HCT116 (cell line): ENCODE measurements around the gene GLA. TPM values are rescaled to one million over a fixed set of nuclear protein-coding genes. Genes with fewer than 3 reads are reported as not detected.

Experiments
- ATAC-seq: fragments of 200-7000 bp; cut with Tn5 transposase; 2 replicates; pipeline ENCODE4 v1.9.1; 2020; ENCODE audit warnings: mild to moderate bottlenecking, moderate library complexity
- BruUV-seq: library from RNA; stranded (reverse); fragments of 400-500 nt; replicated peaks from 2 replicates; lab custom pipeline; 2021; lab: Mats Ljungman, UMichigan
- CTCF ChIA-PET: fragments of 300-600 bp; sonication (Branson Sonifier 250); formaldehyde crosslinking; loops from one replicate; lab custom pipeline; 2021; ENCODE audit warnings: antibody characterized with exemption; lab: Charles Lee
- POLR2A ChIA-PET: fragments of 300-600, 350-600 bp; sonication (Branson Sonifier 250); formaldehyde crosslinking; loops from one replicate; lab custom pipeline; 2021; ENCODE audit warnings: antibody characterized with exemption; lab: Charles Lee
- RAD21 ChIA-PET, 2 experiments: fragments of 300-600 bp; sonication (Branson Sonifier 250); formaldehyde crosslinking; loops; one replicate each; lab custom pipeline; 2023; ENCODE audit warnings: low total read pairs in 2 of 2; ENCODE audit not compliant: uncharacterized antibody in 2 of 2, unreplicated experiment in 2 of 2, low non-redundant PET in 1 of 2; lab: Charles Lee
- DNase-seq: peaks from one replicate; pipeline ENCODE4 v3.0.0-alpha.2; 2010; ENCODE audit warnings: low read depth, low spot score
- H2AFZ ChIP-seq: fragments of 200-600 bp; shearing (Covaris generic), sonication (generic); 2 replicates; pipeline ENCODE4 v1.6.1; 2017; ENCODE audit warnings: low read depth, mixed run types, mixed read lengths, antibody characterized with exemption, low read length; ENCODE audit not compliant: poor library complexity, severe bottlenecking
- H3K27ac ChIP-seq: 2 replicates; pipeline ENCODE4 v1.5.1; 2012; ENCODE audit warnings: low read depth, low read length
- H3K27me3 ChIP-seq: fragments of 200-600 bp; sonication (generic); 2 replicates; pipeline ENCODE4 v1.6.1; 2016; ENCODE audit warnings: mixed run types, low read length, mixed read lengths; ENCODE audit not compliant: insufficient read depth
- H3K36me3 ChIP-seq, 2 experiments: fragments of 200-500 bp in 1 of 2; fragments of 200-600 bp in 1 of 2; sonication (Bioruptor generic) in 1 of 2; sonication (generic) in 1 of 2; 2 replicates each; pipeline versions ENCODE4 v1.5.1 to v1.6.1; 2014 to 2016; ENCODE audit warnings: low read length in 2 of 2, inconsistent platforms in 1 of 2, mixed read lengths in 1 of 2, mixed run types in 1 of 2; ENCODE audit not compliant: insufficient read depth in 2 of 2, control insufficient read depth in 1 of 2
- H3K4me1 ChIP-seq, 2 experiments: fragments of 200-600 bp in 1 of 2; sonication (generic) in 1 of 2; 2 replicates each; pipeline versions ENCODE4 v1.5.1 to v1.6.1; 2012 to 2017; ENCODE audit warnings: low read length in 2 of 2, inconsistent platforms in 1 of 2, mild to moderate bottlenecking in 1 of 2, mixed read lengths in 1 of 2, mixed run types in 1 of 2, moderate library complexity in 1 of 2; ENCODE audit not compliant: insufficient read depth in 2 of 2, control insufficient read depth in 1 of 2
- H3K4me2 ChIP-seq: fragments of 200-600 bp; sonication (generic); 2 replicates; pipeline ENCODE4 v1.6.1; 2017; ENCODE audit warnings: mixed run types, low read length, mixed read lengths
- H3K4me3 ChIP-seq, 2 experiments: fragments of 200-600 bp in 1 of 2; sonication (generic) in 1 of 2; replicated peaks in 1 of 2; 2 replicates each; pipeline ENCODE4 v1.5.1; 2011 to 2016; ENCODE audit warnings: low read length in 2 of 2, control low read depth in 1 of 2, low read depth in 1 of 2, mild to moderate bottlenecking in 1 of 2, mixed read lengths in 1 of 2, mixed run types in 1 of 2
- H3K79me2 ChIP-seq: fragments of 200-600 bp; sonication (generic); 2 replicates; pipeline ENCODE4 v1.6.1; 2017; ENCODE audit warnings: mild to moderate bottlenecking, mixed run types, low read length, moderate library complexity, mixed read lengths; ENCODE audit not compliant: insufficient read depth
- H3K9ac ChIP-seq: fragments of 200-600 bp; sonication (generic); 2 replicates; pipeline ENCODE4 v1.6.1; 2016; ENCODE audit warnings: low read length, mixed read lengths
- H3K9me2 ChIP-seq: fragments of 200-600 bp; sonication (generic), shearing (Covaris generic); 2 replicates; pipeline ENCODE4 v1.6.1; 2017; ENCODE audit warnings: mixed run types, mild to moderate bottlenecking, moderate library complexity; ENCODE audit not compliant: insufficient read depth
- H3K9me3 ChIP-seq, 2 experiments: fragments of 200-500 bp in 1 of 2; fragments of 200-600 bp in 1 of 2; sonication (Bioruptor generic) in 1 of 2; sonication (generic) in 1 of 2; 2 replicates each; pipeline ENCODE4 v1.6.1; 2014 to 2017; ENCODE audit warnings: low read length in 2 of 2, mixed read lengths in 2 of 2, inconsistent platforms in 1 of 2, low read depth in 1 of 2, mild to moderate bottlenecking in 1 of 2, mixed run types in 1 of 2, moderate library complexity in 1 of 2; ENCODE audit not compliant: control insufficient read depth in 1 of 2, insufficient read depth in 1 of 2
- H4K20me1 ChIP-seq: fragments of 200-600 bp; sonication (generic), shearing (Covaris generic); 2 replicates; pipeline ENCODE4 v1.6.1; 2017; ENCODE audit warnings: mixed run types, mild to moderate bottlenecking, moderate library complexity; ENCODE audit not compliant: insufficient read depth
- CBX3 ChIP-seq: IDR thresholded peaks from 2 replicates; pipeline ENCODE4 v1.6.1; 2012; ENCODE audit warnings: low read depth
- EGR1 ChIP-seq: IDR thresholded peaks from 2 replicates; pipeline ENCODE4 v1.6.1; 2012; ENCODE audit warnings: low read depth
- EZH2phosphoT487 ChIP-seq: fragments of 200-600 bp; IDR thresholded peaks from 2 replicates; pipeline ENCODE4 v1.6.1; 2018; ENCODE audit warnings: antibody characterized with exemption, borderline replicate concordance
- FOSL1 ChIP-seq: IDR thresholded peaks from 2 replicates; pipeline ENCODE4 v1.6.1; 2012; ENCODE audit warnings: low read depth
- POLR2A ChIP-seq: IDR thresholded peaks from 2 replicates; pipeline ENCODE4 v1.7.0; 2011; ENCODE audit warnings: borderline replicate concordance; ENCODE audit not compliant: insufficient read depth, insufficient read length; ENCODE audit errors: extremely low read depth
- POLR2AphosphoS5 ChIP-seq: IDR thresholded peaks from 2 replicates; pipeline ENCODE4 v1.6.1; 2011; ENCODE audit warnings: mild to moderate bottlenecking, low read depth, low read length, moderate library complexity
- TCF7L2 ChIP-seq: IDR thresholded peaks from 2 replicates; pipeline ENCODE4 v1.7.0; 2011; ENCODE audit warnings: borderline replicate concordance, inconsistent platforms; ENCODE audit not compliant: insufficient read depth, insufficient read length; ENCODE audit errors: extremely low read depth
- intact Hi-C: fragments of 100-400 bp; cut with micrococcal nuclease; formaldehyde crosslinking; loops from 2 replicates; pipeline ENCODE4 v1.10.0; 2022
- total RNA-seq: library from RNA; stranded (reverse); gene quantifications from one replicate; pipeline ENCODE4 v1.2.1, GENCODE V29; 2021; ENCODE audit not compliant: unreplicated experiment
- TF ChIP-seq, protein P1 (sequence below), 3 experiments: fragments of 200-600 bp in 1 of 3; sonication (generic) in 1 of 3; IDR thresholded peaks in 2 of 3; conservative IDR thresholded peaks in 1 of 3; 2 replicates each; pipeline ENCODE4 v1.5.1; 2012 to 2017; ENCODE audit warnings: low read depth in 2 of 3, low read length in 2 of 3, antibody characterized with exemption in 1 of 3, borderline replicate concordance in 1 of 3, control low read depth in 1 of 3, mild to moderate bottlenecking in 1 of 3, mixed read lengths in 1 of 3, mixed run types in 1 of 3, moderate library complexity in 1 of 3; ENCODE audit not compliant: insufficient read depth in 1 of 3
- TF ChIP-seq, protein P2 (sequence below): IDR thresholded peaks from 2 replicates; pipeline ENCODE4 v1.6.1; 2012
- TF ChIP-seq, protein P3 (sequence below): IDR thresholded peaks from 2 replicates; pipeline ENCODE4 v1.6.1; 2012

GLA gene
- total RNA-seq, 1 experiment from 2014 or later, result 40.8 TPM

DNA sequence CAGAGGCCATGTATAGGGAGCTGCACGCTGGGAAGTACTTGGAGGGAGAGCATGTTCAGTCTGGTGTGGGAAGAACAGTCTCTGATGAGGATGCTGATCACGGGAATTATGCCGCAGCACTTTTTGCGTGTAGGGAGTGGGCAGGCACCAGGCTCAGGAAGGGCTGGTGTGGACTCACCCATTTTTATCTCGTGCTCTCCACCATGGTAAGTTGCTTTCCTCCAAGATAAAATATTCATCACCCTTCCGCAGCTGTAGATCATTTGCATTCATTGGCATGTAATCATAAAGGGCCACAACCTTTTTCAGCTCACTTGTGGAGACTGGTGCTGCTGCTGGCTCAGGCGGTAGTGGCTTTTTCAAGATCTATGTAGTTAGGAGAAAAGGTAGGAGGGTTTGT, 47.3 kb downstream of the GLA start:
- no peaks in the 10 kb centered on the region for H3K27me3 ChIP-seq
- H3K79me2 ChIP-seq, result no peaks in the 10 kb centered on the region
- H4K20me1 ChIP-seq, result no peaks in the 10 kb centered on the region
- H3K9ac ChIP-seq, result no peak overlapping the region
- ChIA-PET CTCF (no interaction called here), RAD21 (no interaction called here), POLR2A (no interaction called here)
- no peak overlapping the region for H3K4me3 ChIP-seq
- H3K9me3 ChIP-seq, result no peaks in the 10 kb centered on the region
- H3K36me3 ChIP-seq, result no peaks in the 10 kb centered on the region
- no peaks in the 10 kb centered on the region for H3K9me2 ChIP-seq
- DNase-seq, result no peak
- peaks cover 0 to 3% of the 10 kb centered on the region in 2 experiments; a peak in 1 of 4 replicates for H3K4me1 ChIP-seq
- no peak overlapping the region for H3K4me2 ChIP-seq
- no TSS peak for BruUV-seq
- TF ChIP-seq, protein P1, sequence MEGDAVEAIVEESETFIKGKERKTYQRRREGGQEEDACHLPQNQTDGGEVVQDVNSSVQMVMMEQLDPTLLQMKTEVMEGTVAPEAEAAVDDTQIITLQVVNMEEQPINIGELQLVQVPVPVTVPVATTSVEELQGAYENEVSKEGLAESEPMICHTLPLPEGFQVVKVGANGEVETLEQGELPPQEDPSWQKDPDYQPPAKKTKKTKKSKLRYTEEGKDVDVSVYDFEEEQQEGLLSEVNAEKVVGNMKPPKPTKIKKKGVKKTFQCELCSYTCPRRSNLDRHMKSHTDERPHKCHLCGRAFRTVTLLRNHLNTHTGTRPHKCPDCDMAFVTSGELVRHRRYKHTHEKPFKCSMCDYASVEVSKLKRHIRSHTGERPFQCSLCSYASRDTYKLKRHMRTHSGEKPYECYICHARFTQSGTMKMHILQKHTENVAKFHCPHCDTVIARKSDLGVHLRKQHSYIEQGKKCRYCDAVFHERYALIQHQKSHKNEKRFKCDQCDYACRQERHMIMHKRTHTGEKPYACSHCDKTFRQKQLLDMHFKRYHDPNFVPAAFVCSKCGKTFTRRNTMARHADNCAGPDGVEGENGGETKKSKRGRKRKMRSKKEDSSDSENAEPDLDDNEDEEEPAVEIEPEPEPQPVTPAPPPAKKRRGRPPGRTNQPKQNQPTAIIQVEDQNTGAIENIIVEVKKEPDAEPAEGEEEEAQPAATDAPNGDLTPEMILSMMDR (IDR thresholded peaks at IDR 0.05 in 2 of 3, conservative IDR thresholded peaks at IDR 0.05 in 1 of 3; ENCODE audit: borderline replicate concordance in 1 of 3, insufficient read depth in 1 of 3, low read depth in 2 of 3, low read length in 2 of 3), result no peak
- TF ChIP-seq, protein P2, sequence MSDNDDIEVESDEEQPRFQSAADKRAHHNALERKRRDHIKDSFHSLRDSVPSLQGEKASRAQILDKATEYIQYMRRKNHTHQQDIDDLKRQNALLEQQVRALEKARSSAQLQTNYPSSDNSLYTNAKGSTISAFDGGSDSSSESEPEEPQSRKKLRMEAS, result no peak
- TF ChIP-seq POLR2AphosphoS5, result no peak
- TF ChIP-seq EZH2phosphoT487, result no peak
- TF ChIP-seq CBX3, result no peak
- TF ChIP-seq, protein P3, sequence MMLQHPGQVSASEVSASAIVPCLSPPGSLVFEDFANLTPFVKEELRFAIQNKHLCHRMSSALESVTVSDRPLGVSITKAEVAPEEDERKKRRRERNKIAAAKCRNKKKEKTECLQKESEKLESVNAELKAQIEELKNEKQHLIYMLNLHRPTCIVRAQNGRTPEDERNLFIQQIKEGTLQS, result no peak
- no peak for TF ChIP-seq EGR1
- TF ChIP-seq FOSL1, result no peak
- no peak overlapping the region for H3K27ac ChIP-seq
- intact Hi-C loops, result no loop called here
- ATAC-seq, result no peak
- H2AFZ ChIP-seq, result no peak overlapping the region

DNA sequence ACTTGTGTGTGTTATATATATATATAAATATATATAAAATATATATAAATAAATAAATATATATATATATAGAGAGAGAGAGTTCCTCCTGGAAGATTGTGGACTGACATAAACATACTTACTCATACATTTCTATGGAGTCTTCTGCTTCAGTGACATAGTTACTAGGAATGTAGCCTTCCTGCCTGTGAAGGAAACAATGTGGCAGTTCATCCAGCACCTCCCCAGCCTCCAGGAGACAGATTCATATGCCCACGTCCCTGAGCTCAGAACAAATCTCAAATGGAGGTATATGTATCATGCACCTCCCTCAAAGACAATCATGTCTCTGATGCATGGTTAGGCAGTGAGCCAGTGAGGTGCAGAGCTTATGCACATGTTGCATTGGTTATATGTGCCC, 47.8 kb downstream of the GLA start:
- H3K9me2 ChIP-seq, result no peaks in the 10 kb centered on the region
- ChIA-PET POLR2A (no interaction called here), RAD21 (no interaction called here), CTCF (no interaction called here)
- H4K20me1 ChIP-seq, result no peaks in the 10 kb centered on the region
- no peak for DNase-seq
- ATAC-seq, result no peak
- intact Hi-C loops, result no loop called here
- TF ChIP-seq, protein P1 (IDR thresholded peaks at IDR 0.05 in 2 of 3, conservative IDR thresholded peaks at IDR 0.05 in 1 of 3; ENCODE audit: borderline replicate concordance in 1 of 3, insufficient read depth in 1 of 3, low read depth in 2 of 3, low read length in 2 of 3), result no peak
- no peak for TF ChIP-seq TCF7L2
- TF ChIP-seq POLR2A, result no peak
- TF ChIP-seq, protein P2, result no peak
- no peaks in the 10 kb centered on the region for H3K79me2 ChIP-seq
- no peaks in the 10 kb centered on the region for H3K9me3 ChIP-seq
- H3K27me3 ChIP-seq, result no peaks in the 10 kb centered on the region
- no peaks in the 10 kb centered on the region for H3K36me3 ChIP-seq
- no peak overlapping the region for H3K27ac ChIP-seq
- H3K4me2 ChIP-seq, result no peak overlapping the region
- peaks cover 0 to 3% of the 10 kb centered on the region in 2 experiments; a peak in 1 of 4 replicates for H3K4me1 ChIP-seq
- H3K4me3 ChIP-seq, result no peak overlapping the region
- no TSS peak for BruUV-seq
- H2AFZ ChIP-seq, result no peak overlapping the region
- H3K9ac ChIP-seq, result no peak overlapping the region
